Measurements from ENCODE around the gene RNASET2.
A peak's percentile ranks its signal among the peaks of the same experiment; 100 is the strongest.
"Not testable (repeated sequence)": the region's sequence is repeated elsewhere in the genome, so short reads cannot be mapped to it uniquely, and the experiment has no call there.

RNASET2 gene

DNA sequence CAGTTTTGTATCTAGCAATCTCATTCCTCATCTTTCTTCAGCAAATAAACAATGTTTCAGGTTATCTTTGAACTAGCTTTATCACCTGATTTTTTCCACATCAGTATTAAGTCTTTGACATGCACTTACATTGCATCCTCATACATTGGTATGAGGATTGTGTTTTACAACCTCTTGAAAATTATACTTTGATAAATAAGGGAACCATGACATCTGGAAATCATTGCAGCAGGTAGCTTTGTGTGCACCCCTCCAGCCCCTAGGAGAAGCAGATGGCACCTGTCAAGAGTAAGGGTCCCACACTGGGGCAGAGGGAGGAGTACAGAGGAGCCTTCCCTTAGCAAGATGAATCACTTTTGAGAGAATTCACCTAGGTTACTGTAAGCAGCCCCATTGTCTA lies 13.7 kb upstream of the RNASET2 start:
- no peak for DNase-seq (ENCODE audit: low read depth in 2 of 2)

DNA sequence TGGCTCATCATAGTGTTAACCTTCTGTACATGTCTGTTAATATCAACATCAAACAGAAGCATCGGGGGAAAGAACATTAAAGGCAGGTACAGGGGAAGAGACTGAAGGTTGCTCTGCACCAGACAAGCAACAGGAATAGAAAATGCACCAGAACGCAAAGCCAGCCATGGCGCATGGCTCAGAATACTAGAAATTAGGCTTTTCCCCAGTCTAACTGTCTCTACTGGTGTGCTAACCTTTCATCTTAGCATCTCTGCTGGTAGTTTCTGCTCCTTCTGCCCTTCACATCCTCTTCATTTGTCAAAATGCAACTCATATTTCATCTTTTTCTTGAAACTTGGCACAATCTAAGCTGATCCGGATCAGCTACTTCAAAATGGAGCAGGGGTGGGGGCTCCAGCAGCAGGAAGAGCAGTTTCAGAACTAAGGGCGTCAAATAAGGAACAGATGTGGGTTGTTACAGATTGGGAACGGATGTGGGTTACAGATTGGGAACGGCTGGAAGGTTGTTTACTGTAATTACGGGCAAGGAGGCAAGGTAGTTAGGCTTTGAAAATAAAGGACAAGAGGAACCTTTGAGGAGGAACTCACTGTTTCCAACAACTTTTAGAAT lies 13.1 kb upstream of the RNASET2 start:
- no peak for DNase-seq (ENCODE audit: low read depth in 2 of 2)

DNA sequence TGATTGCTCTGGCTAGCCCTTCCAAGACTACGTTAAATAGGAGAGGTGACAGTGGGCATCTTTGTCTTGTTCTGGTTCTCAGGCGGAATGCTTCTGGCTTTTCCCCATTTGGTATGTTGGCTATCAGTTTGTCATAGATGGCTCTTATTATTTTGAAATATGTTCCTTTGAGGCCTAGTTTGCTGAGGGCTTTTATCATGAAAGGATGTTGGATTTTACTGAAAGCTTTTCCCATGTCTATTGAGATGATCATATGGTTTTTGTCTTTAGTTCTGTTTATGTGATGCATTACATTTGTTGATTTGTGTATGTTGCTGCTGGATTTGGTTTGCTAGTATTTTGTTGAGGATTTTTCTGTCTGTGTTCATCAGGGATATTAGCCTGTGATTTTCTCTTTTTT lies 9.9 kb upstream of the RNASET2 start:
- DNase-seq (ENCODE audit: low read depth in 2 of 2), result no peak

DNA sequence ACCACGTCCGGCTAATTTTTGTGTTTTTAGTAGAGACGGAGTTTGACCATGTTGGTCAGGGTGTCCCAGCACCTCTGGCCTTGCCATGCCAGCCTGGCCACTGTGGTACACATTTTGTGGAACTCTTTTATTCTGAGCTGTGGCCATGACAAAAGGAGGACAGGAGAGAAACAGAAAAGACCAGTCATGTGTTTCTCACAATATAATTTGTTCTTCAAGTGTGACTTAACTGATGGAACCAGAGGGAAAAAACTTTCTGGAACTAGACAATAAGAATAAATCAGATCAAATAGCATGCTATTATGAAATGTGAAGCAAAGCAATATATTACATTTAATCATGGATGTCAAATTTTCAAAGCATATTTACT lies 4.2 kb upstream of the RNASET2 start:
- no peak for DNase-seq (ENCODE audit: low read depth in 2 of 2)

DNA sequence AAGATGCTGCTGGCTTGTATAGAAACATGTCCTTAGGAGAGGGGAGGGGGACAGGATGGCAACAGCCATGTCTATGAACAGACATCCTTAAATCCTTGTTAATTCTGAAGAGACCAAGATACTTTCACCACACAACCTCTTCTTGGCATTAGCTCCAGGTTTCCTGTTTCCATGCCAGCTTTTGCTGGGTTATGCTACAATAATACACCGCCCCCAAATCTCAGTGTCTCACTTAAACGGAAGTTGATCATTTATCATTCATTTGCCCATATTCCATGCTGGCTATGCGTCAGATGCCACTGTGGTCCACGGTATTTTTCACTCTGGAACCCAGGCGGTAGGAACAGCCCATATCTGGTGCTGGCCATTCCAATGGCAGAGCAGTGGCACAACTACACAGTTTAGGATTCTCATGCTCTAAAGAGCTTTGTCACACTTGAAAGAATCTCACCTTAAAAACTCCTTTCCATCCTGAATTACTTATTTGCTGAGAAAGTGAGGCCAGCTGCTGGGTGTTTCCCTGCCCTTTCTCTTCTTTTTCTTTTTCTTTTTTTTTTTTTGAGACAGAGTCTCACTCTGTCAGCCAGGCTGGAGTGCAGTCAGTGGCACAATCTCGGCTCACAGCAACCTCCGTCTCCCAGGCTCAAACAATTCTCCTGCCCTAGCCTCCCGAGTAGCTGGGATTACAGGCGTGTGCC lies 3.7 kb upstream of the RNASET2 start:
- no peak for DNase-seq (ENCODE audit: low read depth in 2 of 2)

DNA sequence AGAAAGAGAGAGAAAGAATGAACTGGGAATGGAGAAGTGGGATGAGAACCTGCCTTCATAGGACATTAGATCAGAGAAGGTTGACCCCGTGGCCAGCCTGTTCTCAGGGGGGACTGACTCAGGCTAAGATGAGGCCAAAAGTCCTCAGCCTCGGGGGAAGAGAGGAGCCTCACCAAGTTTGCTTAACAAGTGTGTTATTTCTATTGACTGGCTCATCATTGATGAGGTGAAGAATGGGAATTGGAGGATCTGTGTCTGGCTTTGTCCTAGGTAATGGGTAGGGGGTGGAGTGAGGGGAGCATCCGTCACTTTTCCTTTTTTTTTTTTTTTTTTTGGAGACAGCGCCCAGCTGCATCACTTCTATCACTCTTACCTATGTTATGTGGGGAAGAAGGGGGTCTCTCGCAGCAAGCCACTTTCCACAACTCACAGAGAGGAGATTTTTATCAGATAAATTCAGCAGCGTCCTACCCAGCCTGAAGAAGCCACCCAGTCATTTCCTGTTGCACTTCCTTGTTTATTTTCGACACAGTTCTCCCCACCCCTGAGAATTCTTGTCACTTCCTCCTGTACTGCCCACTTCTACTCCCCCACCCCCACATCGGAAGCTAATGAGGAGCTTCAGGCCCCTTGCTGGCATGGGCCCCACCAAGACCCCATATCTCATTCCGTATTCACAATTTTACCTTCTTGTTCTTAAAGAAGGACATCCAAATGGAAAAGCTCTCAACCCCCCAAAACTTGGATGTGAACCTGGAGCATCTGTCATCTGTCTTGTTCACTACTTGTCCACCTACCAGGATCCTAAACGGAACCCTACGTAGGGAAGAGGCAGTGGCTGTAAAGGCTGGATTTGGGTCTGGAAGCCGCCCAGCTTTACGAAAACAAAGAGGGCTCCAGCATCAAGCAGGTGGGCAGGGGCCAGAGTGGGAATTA lies 2.8 kb upstream of the RNASET2 start:
- DNase-seq (ENCODE audit: low read depth in 2 of 2), result no peak

DNA sequence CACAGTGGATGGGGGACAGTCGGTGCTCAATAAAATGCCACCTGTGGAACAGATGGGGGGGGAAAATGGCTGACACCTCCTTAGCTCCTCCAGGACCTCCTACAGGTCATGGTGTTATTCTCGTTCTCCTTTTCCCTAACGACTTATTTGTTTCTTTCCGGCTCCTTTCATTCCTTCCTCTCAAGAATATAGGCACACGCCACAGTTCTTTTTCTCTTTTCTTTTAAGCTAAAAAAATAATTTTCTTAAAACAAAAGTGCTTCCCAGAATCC lies 1.4 kb upstream of the RNASET2 start:
- no peak for DNase-seq (ENCODE audit: low read depth in 2 of 2)

DNA sequence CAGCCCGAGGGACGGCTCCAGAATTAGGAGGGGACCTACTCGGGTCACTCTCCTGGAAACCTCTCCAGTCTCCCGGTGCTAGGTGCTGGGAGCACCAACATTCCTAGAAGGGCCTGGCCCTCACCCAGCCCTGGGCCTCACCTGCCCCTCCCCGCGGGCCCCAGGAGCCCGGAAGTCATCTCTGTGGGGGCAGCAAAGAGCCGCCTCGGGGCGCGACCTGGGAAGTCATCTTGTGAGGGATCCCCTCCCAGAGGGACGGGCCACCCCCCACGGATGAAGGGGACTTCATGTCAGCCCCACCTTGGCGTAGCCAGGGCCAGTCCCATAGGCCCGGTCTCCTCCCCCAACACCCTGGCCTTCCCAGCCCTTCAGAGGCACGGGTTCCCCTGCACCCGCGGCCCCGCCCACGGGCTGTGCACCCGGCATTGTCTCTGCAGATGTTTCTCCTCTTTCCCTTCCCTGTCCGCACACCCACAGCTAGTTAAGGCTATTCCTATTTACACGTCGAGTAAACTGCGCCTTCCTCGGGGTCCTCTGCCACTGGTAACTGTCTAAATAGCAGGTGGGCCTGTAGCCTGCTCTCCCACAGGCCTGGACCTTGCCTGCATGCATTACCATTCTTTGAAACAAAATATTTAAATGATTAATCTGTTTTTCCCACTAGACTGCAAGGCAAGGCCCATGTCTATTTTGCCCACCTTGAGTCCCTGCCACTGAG lies 896 bp upstream of the RNASET2 start:
- DNase-seq (ENCODE audit: low read depth in 2 of 2), result no peak

DNA sequence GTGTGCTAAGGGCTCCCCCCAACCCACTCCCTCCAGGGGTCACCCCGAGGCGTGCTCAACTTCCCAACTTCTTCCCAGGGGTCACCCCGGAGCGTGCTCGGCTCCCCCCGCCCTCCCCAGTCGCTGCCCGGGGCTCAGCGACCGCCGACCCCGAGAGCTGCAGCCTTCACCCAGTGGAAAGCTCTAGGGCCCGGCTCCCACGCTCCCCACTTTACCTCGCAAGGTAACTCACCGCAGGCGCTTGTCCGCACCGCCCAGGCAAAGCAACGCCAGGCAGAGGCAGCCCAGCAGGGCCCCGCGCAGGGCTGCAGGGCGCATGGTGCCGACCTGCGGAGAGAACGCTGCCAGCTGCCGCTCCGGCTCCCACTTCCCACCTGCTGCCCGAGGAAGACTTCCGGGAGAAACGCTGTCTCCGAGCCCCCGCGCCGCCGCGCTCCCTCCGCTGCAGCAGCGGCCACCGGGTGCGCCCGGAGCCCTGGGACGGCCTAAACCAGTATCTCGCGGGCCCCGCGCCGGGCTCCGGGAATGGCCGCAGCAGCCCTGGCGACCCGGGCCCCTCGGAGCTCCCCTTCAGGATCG lies 396 bp downstream of the RNASET2 start:
- no peak for DNase-seq (ENCODE audit: low read depth in 2 of 2)

DNA sequence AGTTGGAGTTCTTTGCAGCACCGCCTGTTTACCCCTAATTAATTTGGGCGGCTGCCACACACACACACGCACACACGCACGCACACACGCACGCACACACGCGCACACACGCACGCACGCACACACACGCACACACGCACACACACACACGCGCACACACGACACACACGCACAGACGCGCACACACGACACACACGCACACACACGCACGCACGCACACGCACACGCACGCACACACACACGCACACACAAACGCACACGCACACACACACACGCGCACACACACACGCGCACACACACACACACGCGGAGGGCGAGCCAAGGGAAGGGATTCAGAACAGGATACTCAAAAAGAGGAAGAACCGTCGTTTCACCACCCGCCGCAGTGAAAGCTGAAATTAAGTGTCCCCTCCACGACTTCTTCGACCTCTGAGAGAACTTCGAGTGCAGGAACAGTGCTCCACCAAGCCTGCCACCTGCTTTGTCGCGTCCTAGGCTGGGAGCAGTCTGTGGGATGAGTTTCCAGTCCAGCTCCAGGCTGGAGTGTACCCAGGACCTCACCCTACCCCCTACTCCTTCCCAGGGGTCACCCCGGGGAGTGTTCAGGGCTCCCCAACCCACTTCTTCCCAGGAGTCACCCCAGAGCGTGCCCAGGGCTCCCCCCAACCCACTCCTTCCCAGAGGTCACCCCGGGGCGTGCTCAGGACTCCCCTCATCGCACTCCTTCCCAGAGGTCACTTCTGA lies 1.1 kb downstream of the RNASET2 start:
- DNase-seq (ENCODE audit: low read depth in 2 of 2), result no peak

DNA sequence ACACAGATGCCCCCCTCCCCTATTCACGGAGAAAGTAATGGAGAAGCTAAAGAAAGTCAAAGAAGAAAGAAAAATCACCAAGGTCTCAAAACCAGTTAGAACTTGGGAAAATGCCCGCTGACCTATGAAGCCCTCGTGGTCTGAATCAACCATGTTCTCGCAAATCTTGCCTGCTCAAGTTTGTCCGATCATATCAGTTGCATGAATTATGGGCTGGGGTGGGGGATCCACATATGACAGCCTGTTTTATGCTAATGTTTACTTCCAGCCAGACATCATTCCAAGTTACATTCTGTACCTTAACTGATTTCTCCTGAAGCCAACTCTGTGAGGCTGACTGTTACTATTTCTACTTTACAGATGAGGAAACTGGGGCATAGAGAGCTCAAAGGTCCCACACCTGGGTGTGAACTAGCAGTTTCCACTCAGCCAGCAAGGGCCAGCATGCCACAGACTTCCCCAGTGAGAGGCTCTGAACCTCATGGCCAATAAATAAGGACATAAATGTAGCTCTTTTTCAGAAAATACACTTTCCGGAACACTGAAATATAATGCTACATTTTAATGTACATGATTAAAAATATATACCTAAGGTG lies 2.1 kb downstream of the RNASET2 start:
- no peak for DNase-seq (ENCODE audit: low read depth in 2 of 2)

DNA sequence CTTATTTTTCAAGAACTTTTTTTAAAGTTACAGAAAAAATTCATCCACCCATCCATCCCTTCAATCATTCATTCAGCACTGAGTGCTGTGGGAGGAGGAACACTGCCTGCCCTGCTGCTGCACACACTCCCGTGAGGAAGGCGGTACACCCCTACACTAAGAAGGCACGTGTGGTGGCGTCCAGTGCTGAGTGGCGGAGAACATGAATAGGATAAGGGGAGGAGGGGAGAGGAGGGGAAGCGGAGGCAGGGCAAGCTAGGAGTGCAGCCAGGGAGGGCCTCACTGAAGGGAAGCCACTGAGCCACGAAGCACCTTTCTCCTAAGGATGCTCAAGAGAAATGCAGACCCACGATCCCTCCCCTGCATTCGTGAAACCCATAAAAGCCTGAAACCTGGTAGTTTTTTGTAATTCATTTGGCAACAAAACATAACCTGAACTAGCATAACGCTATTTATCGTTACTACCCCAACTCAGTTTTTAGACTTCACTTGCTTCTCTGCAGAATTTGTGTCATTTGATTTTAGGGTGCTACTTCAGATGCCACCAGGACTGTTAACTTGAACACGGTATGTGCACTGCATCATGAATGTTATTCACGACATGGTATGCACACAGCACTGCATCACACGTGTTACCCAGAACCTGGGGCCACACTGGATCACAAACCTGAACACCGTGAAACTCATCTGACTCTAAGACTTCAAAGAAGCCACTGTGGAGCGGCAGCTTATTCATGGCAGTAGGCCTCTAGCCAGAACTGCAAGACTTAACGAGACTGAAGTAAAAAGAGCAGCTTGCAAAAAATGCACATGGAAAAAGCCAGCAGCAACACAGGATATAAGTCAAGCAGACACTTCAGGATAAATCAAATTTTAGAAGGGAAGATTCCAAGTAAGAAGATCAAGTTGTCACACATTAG lies 3.5 kb downstream of the RNASET2 start:
- no peak for DNase-seq (ENCODE audit: low read depth in 2 of 2)

DNA sequence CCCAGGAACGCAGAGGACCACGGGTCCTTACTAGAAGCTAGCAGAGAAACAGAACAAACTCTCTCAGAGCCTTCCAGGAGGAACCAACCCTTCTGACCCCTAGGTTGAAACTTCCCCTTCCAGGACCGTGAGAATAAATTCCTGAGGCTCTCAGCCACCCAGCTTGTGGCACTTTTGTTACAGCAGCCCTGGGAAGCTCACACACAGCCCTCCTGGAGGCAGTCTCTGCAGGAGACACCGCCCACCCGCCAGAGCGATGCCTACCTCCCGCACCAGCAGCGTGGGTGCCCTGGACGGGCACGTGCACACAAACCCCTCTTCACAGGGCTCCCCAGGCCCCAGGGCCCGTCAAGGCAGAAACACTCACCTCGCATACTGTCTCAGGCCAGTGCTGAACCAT lies 4.2 kb downstream of the RNASET2 start:
- DNase-seq (ENCODE audit: low read depth in 2 of 2), result no peak

DNA sequence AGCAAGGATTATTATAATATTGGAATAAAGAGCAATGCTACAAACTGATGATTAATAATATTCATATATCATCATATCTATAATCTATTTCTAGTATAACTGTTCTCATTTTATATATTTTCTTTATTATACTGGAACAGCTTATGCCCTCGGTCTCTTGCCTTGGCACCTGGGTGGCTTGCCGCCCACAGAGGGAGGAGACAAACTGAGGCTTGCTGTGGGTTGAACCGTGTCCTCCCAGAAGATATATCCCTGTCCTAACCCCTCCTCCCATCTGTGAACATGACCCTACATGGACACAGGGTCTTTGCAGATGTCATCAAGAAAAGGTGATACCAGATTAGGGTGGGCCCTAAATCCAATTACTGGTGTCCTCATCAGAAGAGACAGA lies 4.7 kb downstream of the RNASET2 start:
- DNase-seq (ENCODE audit: low read depth in 2 of 2), result no peak

DNA sequence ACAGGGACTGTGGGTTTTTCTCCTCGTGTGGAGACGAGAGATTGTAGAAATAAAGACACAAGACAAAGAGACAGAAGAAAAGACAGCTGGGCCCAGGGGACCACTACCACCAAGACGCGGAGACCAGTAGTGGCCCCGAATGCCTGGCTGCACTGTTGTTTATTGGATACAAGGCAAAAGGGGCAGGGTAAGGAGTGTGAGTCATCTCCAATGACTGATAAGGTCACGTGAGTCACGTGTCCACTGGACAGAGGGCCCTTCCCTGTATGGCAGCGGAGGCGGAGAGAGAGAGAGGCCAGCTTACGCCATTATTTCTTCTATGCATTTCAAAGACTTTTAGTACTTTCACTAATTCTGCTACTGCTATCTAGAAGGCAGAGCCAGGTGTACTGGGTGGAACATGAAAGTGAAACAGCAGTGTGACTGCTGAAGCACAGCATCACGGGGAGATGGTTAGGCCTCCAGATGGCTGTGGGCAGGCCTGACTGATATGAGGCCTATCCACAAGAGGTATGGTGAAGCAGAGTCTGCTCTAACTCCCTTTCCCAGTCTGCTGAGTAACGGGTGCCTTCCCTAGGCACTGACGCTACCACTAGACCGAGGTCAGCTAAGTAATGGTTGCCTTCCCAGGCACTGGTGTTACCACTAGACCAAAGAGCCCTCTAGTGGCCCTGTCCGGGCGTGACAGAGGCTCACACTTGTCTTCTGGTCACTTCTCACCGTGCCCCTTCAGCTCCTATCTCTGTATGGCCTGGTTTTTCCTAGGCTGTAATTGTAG lies 5.3 kb downstream of the RNASET2 start:
- DNase-seq (ENCODE audit: low read depth in 2 of 2), result peak in 1 of 2 donors; percentile 57

DNA sequence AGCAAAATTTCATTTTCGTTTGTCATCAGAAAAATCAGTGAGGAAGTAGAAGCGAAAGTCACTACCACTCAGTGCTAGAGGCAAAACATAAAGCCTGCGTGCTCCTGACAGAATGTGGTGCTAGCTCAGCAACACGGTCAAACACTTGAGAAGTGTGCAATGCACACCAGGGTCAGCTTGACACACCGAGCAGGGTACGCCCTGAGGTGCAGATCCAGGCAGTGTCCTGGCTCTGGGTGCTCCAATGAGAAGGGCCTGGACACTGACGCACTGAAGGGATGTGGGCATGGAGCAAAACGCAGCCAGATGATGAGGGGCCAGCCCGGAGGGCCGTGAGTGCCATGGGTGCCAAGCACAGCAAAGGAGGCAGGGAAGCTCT lies 5.9 kb downstream of the RNASET2 start:
- DNase-seq (ENCODE audit: low read depth in 2 of 2), result no peak

DNA sequence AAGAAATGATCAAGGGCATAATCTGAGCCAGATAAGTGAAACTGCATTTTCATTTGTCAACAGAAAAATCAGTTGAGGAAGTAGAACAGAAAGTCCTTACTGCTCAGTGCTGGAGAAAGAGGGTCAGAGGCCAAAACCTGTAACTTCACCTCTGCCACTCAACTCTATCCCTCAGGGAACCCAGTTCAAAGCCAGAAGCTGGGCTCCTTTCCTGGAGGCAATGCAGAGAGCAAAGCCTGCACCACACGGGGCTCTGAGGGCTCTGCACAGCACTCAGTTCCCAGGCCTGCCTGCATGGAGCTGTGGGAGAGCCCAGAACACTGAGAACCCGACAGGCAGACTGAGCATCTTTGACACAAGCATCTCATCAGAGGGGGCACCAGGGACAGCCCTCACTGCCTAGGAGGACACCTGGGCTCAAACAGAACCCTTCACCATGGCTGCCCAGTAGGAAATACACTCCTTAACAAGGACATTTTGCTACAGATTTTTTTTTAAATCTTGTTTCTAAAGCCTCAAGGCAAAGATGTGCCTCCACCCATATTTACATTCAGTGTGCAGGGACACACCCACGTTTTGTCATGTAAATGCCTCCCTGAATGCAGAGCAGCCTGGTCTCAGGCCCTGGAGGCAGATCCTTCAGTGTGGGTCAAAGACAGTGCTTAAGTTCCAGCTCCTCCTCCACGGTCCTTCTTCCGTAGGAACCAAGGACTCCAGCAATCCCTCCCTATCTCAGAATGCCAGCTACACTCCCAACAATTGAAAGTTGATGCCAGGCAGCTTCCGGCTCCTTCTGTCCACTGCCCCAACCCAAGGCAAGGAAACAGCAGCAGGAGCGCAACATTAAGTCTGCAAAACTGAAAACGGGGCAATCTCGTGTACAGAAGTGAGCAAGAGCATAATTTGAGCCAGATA lies 6.6 kb downstream of the RNASET2 start:
- DNase-seq (ENCODE audit: low read depth in 2 of 2), result no peak

DNA sequence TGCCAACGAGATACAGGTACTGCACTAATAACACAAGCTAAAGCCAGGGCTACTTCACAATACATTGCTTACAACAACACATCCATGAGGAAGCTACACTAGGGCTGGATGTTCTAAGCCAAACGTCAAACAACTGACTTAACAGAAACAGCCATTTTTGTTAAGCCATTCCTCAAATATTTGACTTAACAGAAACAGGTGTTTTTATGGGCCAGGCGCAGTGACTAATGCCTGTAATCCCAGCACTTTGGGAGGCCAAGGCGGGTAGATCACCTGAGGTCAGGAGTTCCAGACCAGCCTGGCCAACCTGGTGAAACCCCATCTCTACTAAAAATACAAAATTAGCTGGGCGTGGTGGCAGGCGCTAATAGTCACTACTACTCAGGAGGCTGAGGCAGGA lies 7.6 kb downstream of the RNASET2 start:
- not testable (repeated sequence) for DNase-seq (ENCODE audit: low read depth in 2 of 2)

All from activated CD4-positive, alpha-beta T cell treated with anti-CD3 and anti-CD28 coated beads for 24 hours (primary cell).